ENCODE data around the gene ADAM23.

The ADAM23 gene

DNA sequence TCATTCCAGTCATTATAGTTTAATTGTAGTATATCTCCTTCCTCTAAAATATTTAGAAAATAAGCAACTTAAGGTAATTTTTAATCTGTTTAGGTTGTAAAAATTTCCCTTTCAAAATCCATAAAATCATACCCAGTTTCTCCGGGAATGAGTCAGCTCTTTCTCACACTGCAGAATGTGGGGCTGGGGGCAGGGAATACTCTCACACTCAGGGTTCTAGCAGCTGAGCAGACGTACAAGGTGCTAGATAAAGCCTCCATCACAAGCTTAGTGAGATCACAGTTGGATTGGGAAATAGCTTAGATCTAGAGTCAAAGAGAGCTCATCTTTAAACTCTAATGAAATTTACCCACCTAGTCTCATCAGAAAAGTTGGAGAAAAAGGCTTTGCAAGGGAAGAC lies 119.0 kb downstream of the ADAM23 start:
- DNase-seq (ENCODE audit: extremely low read depth in 1 of 2, low read depth in 1 of 2): no peak

DNA sequence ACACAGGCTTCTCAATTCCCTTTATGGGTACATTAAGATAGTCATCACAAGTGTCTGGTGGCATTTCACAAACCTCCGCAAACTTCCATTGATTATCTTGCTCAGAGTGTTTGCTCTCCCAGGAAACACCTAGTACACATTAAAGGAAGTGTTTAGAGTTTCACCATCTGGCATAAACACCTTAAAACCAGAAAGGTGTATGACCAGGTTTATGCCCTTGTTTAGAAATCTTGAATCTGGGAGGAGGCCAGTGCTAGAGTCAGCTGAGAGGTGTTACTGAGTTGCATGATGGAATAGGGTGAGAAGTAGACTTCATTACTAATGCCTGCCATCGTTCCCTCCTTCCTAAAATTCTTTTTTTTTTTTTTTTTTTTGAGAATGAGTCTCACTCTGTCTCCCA lies 120.0 kb downstream of the ADAM23 start:
- no peak for DNase-seq (ENCODE audit: extremely low read depth in 1 of 2, low read depth in 1 of 2)

- DNase-seq (ENCODE audit: extremely low read depth in 1 of 2, low read depth in 1 of 2): no peak
These were observed 122.3 kb downstream of the ADAM23 start for GRCh38 chr2:206565666-206566065.

GRCh38 chr2:206569470-206569869 lies 126.1 kb downstream of the ADAM23 start:
- DNase-seq (ENCODE audit: extremely low read depth in 1 of 2, low read depth in 1 of 2): no peak

- DNase-seq (ENCODE audit: extremely low read depth in 1 of 2, low read depth in 1 of 2): no peak
These were observed 126.9 kb downstream of the ADAM23 start for GRCh38 chr2:206570199-206570598.

DNA sequence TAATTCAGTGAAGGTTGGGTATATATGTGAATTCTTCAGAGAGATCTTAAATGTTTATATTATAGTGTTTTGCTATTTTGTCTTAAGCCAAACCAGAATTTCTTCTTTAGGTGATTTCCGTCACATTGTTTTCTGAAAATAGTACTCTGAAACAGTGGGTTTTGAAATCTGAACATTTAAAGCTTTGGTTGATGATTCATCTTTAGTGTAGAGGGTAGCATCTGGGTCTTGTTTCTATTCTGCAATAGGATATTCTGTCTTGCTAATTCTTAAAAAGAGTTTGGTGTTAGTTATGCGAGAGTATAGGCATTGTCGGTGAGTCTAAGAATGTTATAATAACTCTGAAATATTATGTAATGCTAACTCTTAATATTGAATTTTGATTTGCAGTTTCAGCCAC lies 129.4 kb downstream of the ADAM23 start:
- no peak for DNase-seq (ENCODE audit: extremely low read depth in 1 of 2, low read depth in 1 of 2)

- DNase-seq (ENCODE audit: extremely low read depth in 1 of 2, low read depth in 1 of 2): no peak
These were observed 130.5 kb downstream of the ADAM23 start for GRCh38 chr2:206573793-206574192.

GRCh38 chr2:206584323-206585116 lies 141.2 kb downstream of the ADAM23 start:
- no peak for DNase-seq (ENCODE audit: extremely low read depth in 1 of 2, low read depth in 1 of 2)

GRCh38 chr2:206585335-206585734 lies 142.0 kb downstream of the ADAM23 start:
- DNase-seq (ENCODE audit: extremely low read depth in 1 of 2, low read depth in 1 of 2): no peak

GRCh38 chr2:206586609-206587008 lies 143.3 kb downstream of the ADAM23 start:
- no peak for DNase-seq (ENCODE audit: extremely low read depth in 1 of 2, low read depth in 1 of 2)

DNA sequence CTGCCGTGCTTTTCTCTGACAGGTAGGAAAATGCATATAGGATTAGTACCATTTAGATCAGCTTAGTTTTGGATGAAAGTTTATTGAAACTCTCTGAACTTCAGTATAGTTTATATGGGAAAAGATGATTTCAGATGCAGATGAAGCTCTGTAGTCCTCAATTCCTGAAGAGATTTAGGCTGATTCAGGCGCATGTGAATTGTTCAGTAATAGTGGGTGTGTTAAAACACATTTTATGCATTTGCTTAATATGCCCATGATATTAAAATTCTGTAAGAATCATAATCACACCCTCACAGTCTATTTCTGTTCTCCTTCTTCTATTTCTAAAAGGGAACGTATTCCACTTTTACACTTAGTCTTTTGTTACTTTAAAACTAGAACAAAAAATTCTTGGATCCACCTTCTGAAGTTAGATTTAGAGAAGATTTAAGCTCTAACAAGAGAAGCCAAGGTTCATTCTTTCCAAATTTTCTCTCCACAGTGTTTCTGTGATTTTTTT lies 154.4 kb downstream of the ADAM23 start:
- no peak for DNase-seq (ENCODE audit: extremely low read depth in 1 of 2, low read depth in 1 of 2)

- DNase-seq (ENCODE audit: extremely low read depth in 1 of 2, low read depth in 1 of 2): no peak
These were observed 159.9 kb downstream of the ADAM23 start for GRCh38 chr2:206603243-206603642.

- no peak for DNase-seq (ENCODE audit: extremely low read depth in 1 of 2, low read depth in 1 of 2)
These were observed 167.1 kb downstream of the ADAM23 start for GRCh38 chr2:206610451-206610850.

GRCh38 chr2:206611191-206611590 lies 167.9 kb downstream of the ADAM23 start:
- DNase-seq (ENCODE audit: extremely low read depth in 1 of 2, low read depth in 1 of 2): no peak

GRCh38 chr2:206611736-206612135 lies 168.4 kb downstream of the ADAM23 start:
- no peak for DNase-seq (ENCODE audit: extremely low read depth in 1 of 2, low read depth in 1 of 2)

GRCh38 chr2:206614811-206615210 lies 171.5 kb downstream of the ADAM23 start:
- no peak for DNase-seq (ENCODE audit: extremely low read depth in 1 of 2, low read depth in 1 of 2)

GRCh38 chr2:206615417-206616089 lies 172.2 kb downstream of the ADAM23 start:
- DNase-seq (ENCODE audit: extremely low read depth in 1 of 2, low read depth in 1 of 2): no peak

DNA sequence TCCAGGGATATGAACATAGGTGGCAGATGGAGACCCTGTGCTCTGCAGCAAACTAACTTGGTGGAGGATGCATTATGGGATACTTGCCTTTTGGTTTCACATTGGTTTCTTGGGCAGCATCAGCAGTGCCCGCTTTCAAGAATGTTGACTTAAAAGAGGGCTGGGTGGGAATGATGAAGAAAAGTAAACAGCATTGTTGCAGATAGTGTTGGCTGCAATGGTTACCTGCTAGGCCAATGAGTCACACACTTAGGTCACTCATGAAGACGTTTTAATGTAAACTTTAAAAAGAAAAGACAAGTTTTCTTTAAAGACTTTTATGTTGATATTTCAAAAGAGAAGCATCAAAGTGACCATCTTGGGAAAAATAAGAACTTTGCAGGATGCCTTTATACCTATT lies 172.8 kb downstream of the ADAM23 start:
- DNase-seq (ENCODE audit: extremely low read depth in 1 of 2, low read depth in 1 of 2): no peak

DNA sequence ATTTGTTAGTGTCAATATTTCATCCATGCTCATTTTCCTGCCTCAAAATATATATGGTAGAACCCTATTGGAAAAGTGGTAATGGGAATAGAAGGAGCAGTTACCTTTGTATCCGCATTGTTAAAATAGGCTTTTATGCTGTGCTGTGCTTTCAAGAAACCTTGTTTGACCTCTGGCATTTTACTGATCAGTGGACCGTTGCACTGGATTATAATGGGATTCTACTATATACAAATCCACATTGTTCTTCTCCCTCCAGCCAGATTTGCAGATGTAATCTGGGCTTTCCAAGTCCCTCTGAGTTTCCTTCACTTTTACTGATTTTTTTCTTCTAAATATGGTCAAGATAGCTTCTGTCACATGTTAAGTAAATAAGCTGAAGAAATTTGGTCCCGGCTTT lies 175.7 kb downstream of the ADAM23 start:
- no peak for DNase-seq (ENCODE audit: extremely low read depth in 1 of 2, low read depth in 1 of 2)

DNA sequence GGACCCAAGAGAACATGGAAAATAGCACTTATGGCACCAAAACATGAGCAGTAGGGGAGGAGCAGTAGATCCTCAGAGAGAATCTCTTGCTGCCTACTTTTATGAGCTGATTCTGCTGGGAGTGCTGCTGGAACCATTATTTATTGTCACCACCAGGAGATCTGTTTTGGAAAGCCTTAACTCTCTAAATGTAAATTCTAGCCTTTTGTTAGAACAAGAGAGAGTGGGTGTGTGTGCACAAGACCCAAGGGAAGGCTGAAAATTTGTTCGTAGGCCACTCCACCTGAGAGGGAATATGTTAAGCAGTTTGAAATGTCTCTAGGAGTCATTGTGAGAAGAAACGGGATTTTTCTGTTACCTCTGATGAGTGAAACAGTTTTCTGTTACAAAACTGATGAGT lies 182.8 kb downstream of the ADAM23 start:
- no peak for DNase-seq (ENCODE audit: extremely low read depth in 1 of 2, low read depth in 1 of 2)

DNA sequence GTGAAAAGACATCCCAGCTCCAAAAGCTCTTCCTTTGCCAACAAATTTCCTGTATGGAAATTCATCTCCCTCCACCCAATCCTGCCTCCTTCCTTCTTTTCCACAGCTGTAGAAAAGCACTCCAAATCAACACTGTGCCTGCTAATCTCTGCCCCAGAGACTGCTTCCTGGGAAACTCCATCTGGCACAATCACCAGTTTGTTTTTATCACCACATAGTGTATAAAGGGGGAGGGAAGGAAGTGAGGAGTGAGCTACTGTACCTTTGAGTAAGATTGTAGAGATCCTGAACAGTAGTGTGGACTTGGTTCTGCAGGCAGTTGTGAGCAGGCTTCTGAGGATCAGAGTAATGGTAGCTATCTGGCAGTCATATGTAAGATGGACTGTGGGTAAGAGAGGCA lies 184.3 kb downstream of the ADAM23 start:
- DNase-seq (ENCODE audit: extremely low read depth in 1 of 2, low read depth in 1 of 2): no peak

DNA sequence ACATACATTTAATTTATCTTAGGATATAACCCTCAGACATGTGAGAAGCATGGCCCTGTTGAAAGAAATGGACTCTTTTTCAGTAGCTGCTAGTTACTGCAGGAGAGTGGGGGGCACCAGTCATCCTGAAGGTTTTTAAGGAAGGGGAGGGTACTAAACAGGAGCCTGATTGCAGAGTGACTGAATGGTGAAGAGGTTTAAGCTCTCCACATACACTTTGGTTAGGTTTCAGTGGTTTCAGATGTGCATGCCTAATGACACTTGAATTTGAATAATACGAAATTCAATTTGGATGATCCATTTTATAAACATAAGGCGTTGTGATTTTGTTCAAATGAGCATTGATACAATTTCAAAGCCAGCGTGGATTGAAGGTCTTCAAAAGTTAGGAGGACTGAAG lies 188.0 kb downstream of the ADAM23 start:
- no peak for DNase-seq (ENCODE audit: extremely low read depth in 1 of 2, low read depth in 1 of 2)
